Measurements from ENCODE around the gene TSN. TPM values are rescaled to one million over a fixed set of nuclear protein-coding genes. Genes with fewer than 3 reads are reported as not detected.
A peak's percentile ranks its signal among the peaks of the same experiment; 100 is the strongest.

Gene TSN
- total and polyA plus RNA-seq, 2 experiments from 2014 or later, result 62.5 to 94.8 TPM

GRCh38 chr2:121801916-121802315, 46.5 kb downstream of the TSN start (continued):
- TF ChIP-seq REST (IDR thresholded peaks at IDR 0.05; ENCODE audit: unreplicated experiment), result no peak
- no peak for TF ChIP-seq POLR2AphosphoS5 (IDR thresholded peaks at IDR 0.05; ENCODE audit: low read depth)
- no peak for TF ChIP-seq CREB1 (CRISPR knock-in tag; IDR thresholded peaks at IDR 0.05; ENCODE audit: low read depth)
- TF ChIP-seq NANOG (IDR thresholded peaks at IDR 0.05; ENCODE audit: borderline replicate concordance), result no peak

- TF ChIP-seq JUNB (IDR thresholded peaks at IDR 0.05; ENCODE audit: unreplicated experiment) (no peak), STAT1 (IDR thresholded peaks at IDR 0.05; ENCODE audit: unreplicated experiment) (no peak), ETS1 (IDR thresholded peaks at IDR 0.05) (no peak), ZNF331 (CRISPR knock-in tag; IDR thresholded peaks at IDR 0.05; ENCODE audit: low read depth) (no peak), CTCF (conservative IDR thresholded peaks at IDR 0.05; ENCODE audit: low read depth in 2 of 2) (no peak), CREB1 (CRISPR knock-in tag; IDR thresholded peaks at IDR 0.05; ENCODE audit: low read depth) (no peak)
- DNase-seq (ENCODE audit: low spot score) (peak; percentile 27), ATAC-seq (no peak; the same call in 2 of the 3 replicates)
- Mint-ChIP-seq H3K4me3 (no peak overlapping the region), H3K27me3 (ENCODE audit: insufficient read depth, low read depth, poor library complexity) (peaks cover 5% of the 10 kb centered on the region), H3K36me3 (ENCODE audit: low read depth) (peaks cover 5% of the 10 kb centered on the region; the same call in 1 of the 3 replicates), H3K27ac (no peak overlapping the region), H3K4me1 (peaks cover 26% of the 10 kb centered on the region), H3K9me3 (no peaks in the 10 kb centered on the region; the same call in 2 of the 3 replicates)
- no peaks in the 10 kb centered on the region for H3K79me2 ChIP-seq (replicated peaks; ENCODE audit: insufficient read depth)
- H3K4me1 ChIP-seq (ENCODE audit: insufficient read depth), result peaks cover 20% of the 10 kb centered on the region
- H2AFZ ChIP-seq, result no peak overlapping the region; the same call in 1 of the 2 replicates
- H3K27ac ChIP-seq (ENCODE audit: low read depth), result peak overlapping the region; percentile 84
- H3K9me2 ChIP-seq (ENCODE audit: insufficient read depth), result no peaks in the 10 kb centered on the region
- H3F3A ChIP-seq (replicated peaks; ENCODE audit: low read depth), result no peaks in the 10 kb centered on the region
- peak overlapping the region; percentile 8; the same call in 1 of the 2 replicates for H3K4me2 ChIP-seq
- no peaks in the 10 kb centered on the region for H3K36me3 ChIP-seq (ENCODE audit: insufficient read depth)
- H3K4me3 ChIP-seq, result no peak overlapping the region
- H3K27me3 ChIP-seq (ENCODE audit: insufficient read depth), result no peaks in the 10 kb centered on the region
- H4K20me1 ChIP-seq (replicated peaks; ENCODE audit: insufficient read depth), result no peaks in the 10 kb centered on the region
Observed at GRCh38 chr2:121803503-121803902, 48.1 kb downstream of the TSN start.

All from GM23338 (cell line).